ENCODE measurements around the gene PRMT1.
"Not testable (repeated sequence)": the region's sequence is repeated elsewhere in the genome, so short reads cannot be mapped to it uniquely, and the experiment has no call there.

PRMT1 gene

GRCh38 chr19:49718991-49719390, 41.9 kb downstream of the PRMT1 start:
- no peak overlapping the region for H3K4me3 ChIP-seq (ENCODE audit: low read depth, low read length)
- no peak for TF ChIP-seq CTCF (IDR thresholded peaks at IDR 0.05; ENCODE audit: low read depth, low read length)

- not testable (repeated sequence) for H3K4me3 ChIP-seq (ENCODE audit: low read depth, low read length)
These were observed 42.3 kb downstream of the PRMT1 start for GRCh38 chr19:49719420-49719819.

GRCh38 chr19:49727217-49728030, 50.4 kb downstream of the PRMT1 start:
- no peak for TF ChIP-seq CTCF (IDR thresholded peaks at IDR 0.05; ENCODE audit: low read depth, low read length)

GRCh38 chr19:49730166-49730565, 53.1 kb downstream of the PRMT1 start:
- TF ChIP-seq CTCF (IDR thresholded peaks at IDR 0.05; ENCODE audit: low read depth, low read length) = no peak
- no peak overlapping the region for H3K4me3 ChIP-seq (ENCODE audit: low read depth, low read length)

More at GRCh38 chr19:49727217-49728030, 50.4 kb downstream of the PRMT1 start:
- no peak overlapping the region for H3K4me3 ChIP-seq (ENCODE audit: low read depth, low read length)

Data from WI38 (cell line).